GM15510 (cell line): ENCODE measurements around the gene MS4A2.

Experiments
- POLR2A ChIP-seq: IDR thresholded peaks from 3 replicates; pipeline ENCODE4 v1.6.1; 2011; ENCODE audit warnings: borderline replicate concordance; ENCODE audit not compliant: insufficient read length; ENCODE audit errors: extremely low read depth

Gene MS4A2

DNA sequence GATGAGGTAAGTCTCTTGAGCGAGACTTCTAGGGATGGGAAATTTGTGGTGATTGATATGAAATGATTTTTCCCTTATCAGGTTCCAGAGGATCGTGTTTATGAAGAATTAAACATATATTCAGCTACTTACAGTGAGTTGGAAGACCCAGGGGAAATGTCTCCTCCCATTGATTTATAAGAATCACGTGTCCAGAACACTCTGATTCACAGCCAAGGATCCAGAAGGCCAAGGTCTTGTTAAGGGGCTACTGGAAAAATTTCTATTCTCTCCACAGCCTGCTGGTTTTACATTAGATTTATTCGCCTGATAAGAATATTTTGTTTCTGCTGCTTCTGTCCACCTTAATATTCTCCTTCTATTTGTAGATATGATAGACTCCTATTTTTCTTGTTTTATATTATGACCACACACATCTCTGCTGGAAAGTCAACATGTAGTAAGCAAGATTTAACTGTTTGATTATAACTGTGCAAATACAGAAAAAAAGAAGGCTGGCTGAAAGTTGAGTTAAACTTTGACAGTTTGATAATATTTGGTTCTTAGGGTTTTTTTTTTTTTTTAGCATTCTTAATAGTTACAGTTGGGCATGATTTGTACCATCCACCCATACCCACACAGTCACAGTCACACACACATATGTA is 7.1 kb downstream of the MS4A2 start:
- no peak for TF ChIP-seq POLR2A

DNA sequence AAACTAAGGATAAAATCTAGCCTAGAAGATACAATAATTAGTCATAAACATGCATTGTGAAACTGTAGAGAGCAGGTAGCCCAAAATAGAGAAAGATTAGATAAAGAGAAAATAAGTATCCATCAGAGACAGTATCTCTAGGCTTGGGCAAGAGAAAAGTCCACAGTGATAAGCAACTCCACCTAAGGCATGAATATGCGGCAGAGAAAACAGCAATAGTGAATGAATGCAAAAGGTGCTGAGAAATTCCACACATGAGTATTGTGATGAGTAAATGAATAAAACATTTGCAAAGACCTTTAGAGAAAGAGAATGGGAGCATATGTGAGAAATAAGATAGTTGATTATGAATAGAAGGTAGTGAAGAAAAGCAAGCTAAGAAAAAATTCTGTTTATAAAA is 8.7 kb downstream of the MS4A2 start:
- no peak for TF ChIP-seq POLR2A

DNA sequence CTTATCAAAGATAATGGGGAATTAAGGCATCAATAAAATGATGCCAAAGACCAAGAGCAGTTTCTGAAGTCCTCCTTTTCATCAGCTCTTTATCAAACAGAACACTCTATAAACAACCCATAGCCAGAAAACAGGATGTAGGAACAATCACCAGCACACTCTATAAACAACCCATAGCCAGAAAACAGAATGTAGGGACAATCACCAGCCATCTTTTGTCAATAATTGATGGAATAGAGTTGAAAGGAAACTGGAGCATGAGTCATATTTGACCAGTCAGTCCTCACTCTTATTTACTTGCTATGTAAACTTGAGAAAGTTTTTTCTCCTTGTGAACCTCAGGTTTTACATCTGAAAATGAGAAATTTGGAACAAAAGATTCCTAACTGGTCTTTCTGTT is 10.0 kb downstream of the MS4A2 start:
- no peak for TF ChIP-seq POLR2A

DNA sequence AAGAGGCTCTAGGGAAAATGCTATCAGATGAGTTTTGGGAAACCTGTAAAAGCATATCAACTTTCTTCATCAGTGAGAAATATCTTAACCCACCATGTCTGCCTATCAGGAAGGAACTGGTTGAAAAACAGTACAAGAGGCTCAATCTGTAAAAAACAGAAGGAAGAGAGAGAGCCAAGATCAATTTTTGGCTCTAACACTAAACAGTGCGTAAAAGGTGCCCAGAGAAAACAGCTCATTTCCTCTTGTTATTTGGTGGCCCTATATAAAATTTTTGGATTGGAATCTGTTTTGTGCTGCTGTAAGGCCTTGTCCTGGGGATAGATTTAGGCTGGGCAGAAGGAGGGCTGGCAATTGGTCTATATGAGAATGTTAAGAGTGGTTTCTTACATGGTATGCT is 12.1 kb downstream of the MS4A2 start:
- TF ChIP-seq POLR2A: no peak

DNA sequence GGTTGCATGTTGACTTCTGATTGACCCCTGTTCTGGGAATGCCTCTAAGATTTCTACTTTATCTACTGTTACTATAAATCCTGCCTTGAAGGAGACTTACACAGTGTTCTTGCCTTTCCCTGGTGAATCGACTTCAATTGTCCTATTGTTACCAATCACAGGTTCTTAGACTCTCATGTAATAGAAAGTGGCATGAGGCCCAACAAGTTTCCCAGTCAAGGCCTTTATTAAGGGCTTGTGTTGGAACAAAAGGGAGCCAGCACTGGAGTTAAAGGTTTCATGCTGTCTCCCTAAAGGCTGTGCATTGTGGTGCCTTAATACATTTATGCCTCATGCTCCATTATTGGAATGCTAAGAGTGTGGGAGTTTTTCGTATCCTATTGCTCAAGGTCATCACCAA is 23.3 kb downstream of the MS4A2 start:
- no peak for TF ChIP-seq POLR2A

DNA sequence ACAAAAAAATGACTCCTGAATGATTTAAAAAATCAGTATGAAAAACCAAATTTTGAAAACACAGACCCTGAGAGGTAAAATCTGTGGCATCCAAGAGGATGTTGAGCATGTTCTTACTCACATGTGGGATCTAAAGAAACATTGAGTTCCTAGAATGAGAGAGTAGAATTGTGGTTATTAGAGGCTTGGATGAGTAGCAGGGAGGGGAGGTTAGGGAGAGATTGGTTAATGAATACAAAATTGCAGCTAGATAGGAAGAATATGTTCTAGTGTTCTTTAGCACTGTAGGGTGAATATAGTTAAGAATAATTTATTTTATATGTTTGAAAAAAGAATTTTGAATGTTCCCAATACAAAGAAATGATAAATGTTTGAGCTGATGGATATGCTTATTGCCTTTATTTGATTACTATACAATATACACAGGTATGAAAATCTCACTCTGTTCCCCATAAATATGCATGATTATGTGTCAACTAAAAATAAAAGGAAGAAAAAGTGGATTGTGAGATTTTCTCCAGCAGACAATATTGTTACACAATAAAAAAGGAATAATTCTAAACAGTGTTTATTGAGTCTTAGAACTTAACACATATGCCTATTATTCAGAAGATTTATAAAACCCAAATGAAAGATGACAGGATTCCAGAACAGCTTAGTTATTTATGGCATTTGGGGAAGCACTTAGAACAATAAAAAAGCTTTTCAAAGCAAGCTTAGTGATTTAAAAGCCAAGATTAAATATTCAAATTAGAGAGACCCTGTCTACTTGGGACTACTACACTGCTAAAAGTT is 28.7 kb downstream of the MS4A2 start:
- no peak for TF ChIP-seq POLR2A

DNA sequence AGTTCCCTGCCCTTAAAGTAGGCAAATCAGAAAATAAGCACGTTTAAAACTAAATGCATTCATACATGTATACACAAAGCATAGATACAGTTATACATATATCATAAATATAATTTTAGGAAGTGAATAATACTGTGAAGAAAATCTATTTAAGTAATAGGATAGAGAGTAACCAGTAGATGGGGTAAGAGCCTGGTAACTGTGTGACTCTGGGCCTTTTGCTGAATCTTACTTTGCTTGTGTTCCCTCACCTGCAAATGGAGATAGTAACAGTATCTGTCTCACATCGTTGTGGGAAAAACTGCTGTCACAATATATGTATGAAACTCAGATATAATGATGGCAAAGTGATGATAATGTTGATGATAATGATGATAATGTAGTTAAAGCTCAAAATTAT is 29.9 kb downstream of the MS4A2 start:
- TF ChIP-seq POLR2A: no peak

DNA sequence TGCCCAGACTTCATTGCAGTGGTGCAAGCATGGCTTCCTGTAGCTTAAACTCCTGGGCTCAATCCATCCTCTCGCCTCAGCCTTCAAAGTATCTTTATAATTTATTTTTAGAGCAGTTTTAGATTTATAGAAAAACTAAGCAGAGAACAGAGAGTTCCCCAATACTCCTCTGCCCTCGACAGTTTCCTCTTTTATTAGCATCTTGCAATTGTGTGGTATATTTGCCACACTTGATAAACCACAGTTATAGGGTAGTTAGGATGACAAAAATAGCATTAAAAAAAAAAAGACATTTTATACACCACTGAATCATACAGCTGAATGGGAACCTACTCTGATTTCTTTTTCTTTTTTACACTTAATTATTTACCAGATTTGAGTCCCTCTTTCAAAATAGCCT is 31.2 kb downstream of the MS4A2 start:
- TF ChIP-seq POLR2A: no peak

DNA sequence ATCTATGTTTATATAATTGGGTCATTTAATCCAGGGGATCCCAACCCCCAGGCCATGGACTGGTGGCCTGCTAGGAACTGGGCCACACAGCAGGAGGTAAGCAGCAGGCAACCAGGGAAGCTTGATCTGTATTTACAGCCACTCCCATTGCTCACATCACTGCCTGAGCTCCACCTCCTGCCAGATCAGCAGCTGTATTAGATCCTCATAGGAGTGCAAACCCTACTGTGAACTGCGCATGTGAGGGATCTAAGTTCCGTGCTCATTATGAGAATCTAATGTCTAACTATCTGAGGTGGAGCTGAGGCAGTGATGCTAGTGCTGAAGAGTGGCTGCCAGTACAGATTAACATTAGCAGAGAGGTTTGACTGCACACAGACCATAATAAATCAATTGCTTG is 32.8 kb downstream of the MS4A2 start:
- no peak for TF ChIP-seq POLR2A

DNA sequence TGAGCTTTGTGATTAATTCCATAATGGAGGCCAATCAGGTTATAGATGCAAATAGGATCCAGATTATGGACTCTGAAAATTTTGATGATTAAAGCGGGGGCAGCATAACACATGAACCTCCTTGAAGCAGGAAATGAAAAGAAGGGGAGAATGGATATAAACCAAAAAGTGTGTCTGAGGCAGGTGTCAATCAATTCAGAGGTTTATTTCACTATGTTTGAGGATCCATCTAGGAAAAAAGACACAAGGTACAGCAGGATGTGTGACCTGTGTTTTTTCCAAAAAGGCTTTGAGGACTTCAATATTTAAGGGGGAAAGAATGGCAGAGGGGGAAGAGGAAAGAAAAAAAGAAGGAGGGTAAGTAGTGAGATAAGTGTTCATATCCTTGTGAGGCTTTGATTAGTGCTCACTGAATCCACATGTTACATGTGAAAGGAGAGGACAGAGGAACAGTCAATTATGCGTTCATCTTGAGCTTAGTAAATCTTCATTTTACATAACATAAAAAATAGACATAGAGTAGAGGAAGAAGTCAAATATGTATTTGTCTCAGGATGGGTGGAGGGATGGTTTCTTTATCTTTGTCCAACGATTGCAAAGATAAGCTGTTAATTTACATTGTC is 34.1 kb downstream of the MS4A2 start:
- TF ChIP-seq POLR2A: no peak

DNA sequence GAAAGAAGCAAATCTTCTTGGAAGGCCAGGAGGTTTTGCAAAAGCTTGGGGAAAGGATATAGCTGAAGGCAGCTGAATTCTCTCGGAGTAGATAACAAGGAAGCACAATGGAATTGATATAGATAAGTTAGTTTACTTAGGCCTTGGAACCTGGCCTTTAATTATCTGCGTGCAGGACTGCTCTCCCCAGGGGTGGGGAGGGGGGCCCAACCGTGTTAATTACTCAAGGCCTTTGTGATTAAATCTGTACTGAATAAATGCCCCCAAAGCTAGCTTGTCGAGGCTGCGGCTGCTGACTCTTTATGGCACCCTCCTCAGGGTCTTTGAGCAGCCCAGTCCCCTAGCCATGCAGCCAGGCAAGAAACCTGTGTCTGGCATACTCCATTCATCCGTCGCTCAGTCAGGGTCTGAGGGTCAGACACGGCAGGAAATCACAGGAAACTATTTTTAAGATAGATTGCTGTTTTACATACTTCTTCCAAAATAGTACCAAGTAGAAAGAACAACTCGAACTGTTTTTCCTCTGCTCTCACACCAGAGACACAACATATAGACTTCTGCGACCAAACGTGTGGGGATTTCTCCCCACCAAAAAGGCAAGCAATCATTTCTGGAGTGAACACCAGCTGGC is 36.5 kb downstream of the MS4A2 start:
- TF ChIP-seq POLR2A: no peak

DNA sequence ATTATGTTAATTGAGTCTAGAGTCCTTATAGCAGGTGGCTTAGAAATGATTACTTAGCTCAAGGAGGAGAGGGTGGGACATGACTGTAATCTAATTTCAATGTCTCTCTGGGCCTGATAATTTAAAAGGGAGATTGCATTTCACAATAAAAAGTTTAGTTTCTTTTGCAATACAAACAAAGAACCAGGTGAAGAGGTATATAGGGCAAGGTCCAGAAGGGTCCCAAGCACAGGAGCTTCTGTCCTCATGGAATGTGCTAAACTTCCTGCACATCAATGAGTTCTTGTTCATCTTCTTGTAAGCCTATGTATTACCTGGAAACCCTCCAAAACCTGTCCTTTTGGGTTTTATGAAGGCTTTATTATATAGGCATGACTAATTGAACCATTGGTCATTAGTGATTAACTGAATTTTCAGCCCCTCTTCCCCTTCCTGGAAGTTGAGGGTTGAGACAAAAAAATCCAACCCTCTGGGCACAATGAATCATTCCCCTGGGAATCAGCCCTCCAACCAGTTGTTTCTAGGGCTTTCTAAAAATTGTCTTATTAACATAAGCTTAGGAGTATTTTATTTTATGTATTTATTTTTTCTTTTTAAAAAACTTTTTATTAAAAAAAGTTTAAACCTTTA is 37.6 kb downstream of the MS4A2 start:
- TF ChIP-seq POLR2A: no peak

DNA sequence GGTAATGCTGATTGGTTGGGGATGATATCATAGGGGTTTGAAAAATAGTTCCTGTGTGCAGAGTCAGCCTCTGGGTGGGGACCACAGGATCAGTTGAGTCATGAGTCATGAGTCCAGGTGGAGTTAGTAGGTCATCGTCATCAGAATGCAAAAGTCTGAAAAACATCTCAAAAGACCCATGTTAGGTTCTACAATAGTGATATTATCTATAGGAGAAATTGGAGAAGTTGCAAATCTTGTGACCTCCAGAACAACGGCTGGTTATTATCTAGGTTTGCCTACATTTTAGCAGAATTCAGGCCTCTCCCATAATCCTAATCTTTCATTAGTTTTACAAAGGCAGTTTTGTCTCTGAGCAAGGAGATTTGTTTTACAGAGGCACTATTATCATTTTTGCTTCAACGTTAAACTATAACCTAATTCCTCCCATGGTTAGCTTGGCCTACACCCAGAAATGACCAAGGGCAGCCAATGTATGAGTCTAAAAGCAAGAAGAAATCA is 38.9 kb downstream of the MS4A2 start:
- TF ChIP-seq POLR2A: no peak

DNA sequence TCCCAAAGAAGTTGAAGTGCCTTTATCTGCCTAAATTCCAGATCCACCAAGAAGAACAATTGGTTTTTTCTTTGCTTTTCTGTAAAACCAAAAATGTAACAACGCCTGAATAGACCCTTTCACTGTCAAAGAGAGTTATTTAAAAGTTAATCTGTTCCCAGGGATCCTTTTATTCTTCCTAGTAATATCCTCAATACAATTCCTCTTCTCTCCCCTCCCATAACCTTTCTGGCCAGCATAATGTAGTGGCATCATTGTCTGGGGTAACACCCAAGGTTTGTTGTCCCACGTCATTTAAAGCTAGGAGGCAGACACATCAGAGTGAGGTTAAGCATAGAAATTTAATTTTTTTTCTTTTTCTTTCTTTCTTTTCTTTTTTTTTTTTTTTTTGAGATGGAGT is 39.9 kb downstream of the MS4A2 start:
- TF ChIP-seq POLR2A: no peak

DNA sequence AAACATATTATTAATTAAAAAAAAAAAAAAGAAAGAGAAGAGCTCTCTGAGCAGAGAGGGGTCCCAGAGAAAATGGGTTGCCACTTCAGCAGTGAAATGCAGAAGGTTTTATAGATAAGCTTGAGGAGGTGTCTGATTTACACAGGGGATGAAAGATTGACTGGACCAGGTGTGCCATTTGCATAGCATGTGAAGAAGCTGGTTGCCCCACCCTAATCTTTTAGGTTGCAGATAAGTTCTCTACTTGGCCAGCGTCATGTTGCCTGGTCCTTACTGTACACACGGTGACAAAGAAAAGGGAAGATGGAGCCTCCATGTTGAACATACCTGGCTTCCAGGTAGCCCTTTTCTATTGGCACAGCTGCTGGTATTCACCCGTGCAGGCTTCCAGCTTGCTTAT is 41.4 kb downstream of the MS4A2 start:
- no peak for TF ChIP-seq POLR2A

DNA sequence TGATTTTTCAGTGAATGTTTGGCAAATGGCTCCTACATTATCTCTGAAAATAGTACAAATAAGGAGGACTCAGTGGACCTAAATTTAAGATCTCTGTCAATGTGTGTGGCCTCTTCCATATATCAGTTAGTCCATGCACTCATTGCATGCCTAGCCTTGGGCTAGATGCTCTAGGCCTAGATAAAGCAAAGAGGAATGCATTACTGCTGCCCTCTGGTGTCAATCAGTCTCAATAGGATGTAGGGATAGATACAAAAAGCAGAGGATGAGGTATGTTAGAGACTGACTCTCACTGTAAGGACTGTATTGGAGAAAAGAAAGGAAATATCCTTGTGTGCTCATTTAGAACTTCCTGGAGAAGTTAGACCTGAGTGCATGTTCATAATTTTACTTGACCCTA is 42.0 kb downstream of the MS4A2 start:
- no peak for TF ChIP-seq POLR2A

DNA sequence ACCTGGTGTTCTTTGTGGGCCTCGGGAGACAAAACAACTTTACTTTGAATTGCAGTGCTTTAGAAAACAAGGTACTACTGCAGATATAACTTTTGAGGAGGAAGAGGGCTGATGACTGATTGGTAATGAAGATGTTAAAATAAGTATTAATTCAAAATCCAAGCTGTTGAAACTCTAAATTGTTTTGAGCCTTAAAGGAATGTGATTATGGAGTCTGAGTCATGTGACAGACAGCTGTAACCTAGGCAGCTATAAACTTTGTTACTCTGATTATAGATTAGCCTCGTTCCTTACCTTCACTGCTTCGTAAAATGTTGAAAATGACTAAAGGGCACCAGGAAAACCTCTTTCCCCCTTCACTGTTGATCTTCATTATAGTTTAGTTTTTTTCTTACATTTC is 43.4 kb downstream of the MS4A2 start:
- no peak for TF ChIP-seq POLR2A
